Measurements from ENCODE around the gene KCNH6. TPM values are rescaled to one million over a fixed set of nuclear protein-coding genes. Genes with fewer than 3 reads are reported as not detected.

KCNH6 gene
- polyA plus RNA-seq (2011; rRNA removed) = 0.04 and 0.10 TPM in 2 replicates
- polyA minus RNA-seq (2011; rRNA and poly(A)+ RNA removed) = 0.36 TPM in 1 of 2 replicates, not detected in the other

GRCh38 chr17:63523253-63523855, at the start of gene KCNH6:
Gene KCNH6, plus strand, starts transcription at chr17:63523358. Its CDS starts 56 bp downstream, at chr17:63523414.
- Histone ChIP-seq H3K36me3 (ENCODE audit: control insufficient read depth, insufficient read depth, low read length) (no peaks in the 10 kb centered on the region), H3K4me3 (ENCODE audit: low read depth, low read length) (no peak within 1 kb of the TSS), H3K27me3 (ENCODE audit: control insufficient read depth, insufficient read depth, low read length) (peaks cover 8% of the 10 kb centered on the region)
- DNase-seq (ENCODE audit: low read depth) = no peak
- TF ChIP-seq CTCF (IDR thresholded peaks at IDR 0.05; ENCODE audit: insufficient read depth, low read depth, low read length) = no peak
- CTCF ChIA-PET = interaction anchor here (1.0 kb wide), 1 partner anchor 12 kb away, joined by 3 read pairs; no protein-coding TSS in a partner anchor
- POLR2A ChIA-PET = no interaction called here

GRCh38 chr17:63474174-63474573, 49.0 kb upstream of the KCNH6 start:
- CTCF ChIA-PET = no interaction called here
- POLR2A ChIA-PET = no interaction called here
- DNase-seq (ENCODE audit: low read depth) = no peak

GRCh38 chr17:63474586-63475460, 48.3 kb upstream of the KCNH6 start:
- ChIA-PET POLR2A (no interaction called here), CTCF (no interaction called here)
- no peak for DNase-seq (ENCODE audit: low read depth)
- no peak for TF ChIP-seq CTCF (IDR thresholded peaks at IDR 0.05; ENCODE audit: insufficient read depth, low read depth, low read length)
- H3K27me3 ChIP-seq (ENCODE audit: control insufficient read depth, insufficient read depth, low read length) = no peaks in the 10 kb centered on the region; the same call in none of the 2 replicates
- H3K4me3 ChIP-seq (ENCODE audit: low read depth, low read length) = no peak overlapping the region
- no peaks in the 10 kb centered on the region for H3K36me3 ChIP-seq (ENCODE audit: control insufficient read depth, insufficient read depth, low read length)

More at GRCh38 chr17:63474174-63474573, 49.0 kb upstream of the KCNH6 start:
- Histone ChIP-seq H3K36me3 (ENCODE audit: control insufficient read depth, insufficient read depth, low read length) (no peaks in the 10 kb centered on the region), H3K27me3 (ENCODE audit: control insufficient read depth, insufficient read depth, low read length) (no peaks in the 10 kb centered on the region; the same call in none of the 2 replicates), H3K4me3 (ENCODE audit: low read depth, low read length) (no peak overlapping the region)
- no peak for TF ChIP-seq CTCF (IDR thresholded peaks at IDR 0.05; ENCODE audit: insufficient read depth, low read depth, low read length)

- TF ChIP-seq CTCF (IDR thresholded peaks at IDR 0.05; ENCODE audit: insufficient read depth, low read depth, low read length) = no peak
- no peaks in the 10 kb centered on the region; the same call in none of the 2 replicates for H3K27me3 ChIP-seq (ENCODE audit: control insufficient read depth, insufficient read depth, low read length)
- POLR2A ChIA-PET = no interaction called here
- no peaks in the 10 kb centered on the region for H3K36me3 ChIP-seq (ENCODE audit: control insufficient read depth, insufficient read depth, low read length)
- DNase-seq (ENCODE audit: low read depth) = no peak
- H3K4me3 ChIP-seq (ENCODE audit: low read depth, low read length) = no peak overlapping the region; the same call in 1 of the 2 replicates
- CTCF ChIA-PET = interaction anchor here (1.0 kb wide), 1 partner anchor 15 kb away, joined by 3 read pairs; no protein-coding TSS in a partner anchor
Measured at GRCh38 chr17:63475491-63476412, 47.4 kb upstream of the KCNH6 start.
